Inferior parietal cortex (tissue), 1 donor: ENCODE measurements around the gene ZMYND12.
A peak's percentile ranks its signal among the peaks of the same experiment; 100 is the strongest.

Source experiments
- DNase-seq: peaks from one replicate; pipeline ENCODE4 v3.0.0-alpha.2; 2016; ENCODE audit errors: extremely low spot score

Gene ZMYND12

DNA sequence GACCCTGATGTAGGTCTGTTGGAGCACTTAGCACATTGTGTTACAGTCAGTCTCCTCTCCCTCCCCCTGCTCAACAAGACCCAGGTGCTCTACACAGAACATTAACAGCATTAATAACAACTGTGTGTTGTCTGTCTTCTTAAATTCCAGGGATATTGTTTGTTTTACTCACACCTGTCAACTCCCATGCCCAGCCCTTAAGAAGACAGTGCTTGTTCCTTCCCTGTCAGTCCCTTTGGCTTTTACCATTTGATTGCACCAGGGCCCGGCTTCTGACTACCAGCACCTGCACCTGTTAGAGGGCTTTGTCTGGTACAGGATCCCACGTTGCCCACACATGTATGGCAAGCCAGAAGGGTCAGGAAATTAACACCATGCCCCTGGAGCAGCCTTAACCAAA is 63.6 kb downstream of the ZMYND12 start:
- DNase-seq = no peak

DNA sequence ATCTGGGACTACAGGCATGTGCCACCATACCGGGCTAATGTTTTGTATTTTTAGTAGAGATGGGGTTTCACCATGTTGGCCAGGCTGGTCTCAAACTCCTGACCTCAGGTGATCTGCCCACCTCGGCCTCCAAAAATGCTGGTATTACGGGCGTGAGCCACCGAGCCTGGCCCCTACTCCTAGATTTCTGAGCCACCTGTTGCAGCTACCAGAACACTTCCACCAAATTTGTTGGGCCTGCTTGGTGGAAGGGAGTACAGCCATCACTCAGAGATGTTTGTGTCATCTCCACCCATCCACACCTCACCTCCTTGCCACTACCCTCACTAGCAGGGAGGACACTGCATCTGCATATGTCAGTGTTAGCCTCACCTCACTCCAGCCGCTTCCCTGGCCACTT is 69.8 kb downstream of the ZMYND12 start:
- no peak for DNase-seq

DNA sequence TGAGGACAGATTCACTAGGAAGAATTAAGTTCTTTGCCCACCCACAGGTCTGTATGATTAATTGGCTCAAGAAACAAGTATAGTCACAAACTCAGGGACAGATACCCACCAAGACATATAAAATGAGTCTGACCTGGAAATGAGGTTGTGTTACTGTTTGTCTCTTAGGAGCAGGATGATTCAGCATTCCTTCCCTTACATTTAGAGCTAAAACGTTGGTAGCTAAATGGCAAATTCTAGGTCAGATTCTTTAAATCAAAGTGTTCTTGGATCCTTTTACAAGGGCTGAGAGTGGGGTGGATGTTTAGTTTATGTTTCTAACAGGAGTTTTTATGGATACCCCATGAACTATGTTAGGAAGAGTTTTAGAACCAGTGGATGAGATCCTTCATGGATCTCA is 70.5 kb downstream of the ZMYND12 start:
- DNase-seq = no peak

DNA sequence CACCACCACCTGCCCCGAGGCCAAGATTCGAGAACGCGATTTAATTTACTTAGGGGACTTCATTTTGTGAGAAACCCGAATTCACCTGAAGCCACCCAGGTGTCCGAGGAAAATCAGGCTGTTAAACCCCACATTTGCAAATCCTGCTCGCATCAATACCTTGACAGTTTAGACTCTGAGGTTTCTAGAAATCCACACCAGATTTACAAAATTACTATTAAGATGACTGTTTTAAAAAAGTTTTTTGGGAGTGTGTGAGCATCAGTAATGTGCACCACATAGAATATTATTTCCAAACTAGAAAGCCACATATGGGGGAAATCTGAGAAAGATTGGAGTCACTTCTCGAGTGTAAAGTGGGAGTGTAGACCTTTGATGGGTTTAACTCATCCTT is 74.5 kb downstream of the ZMYND12 start:
- DNase-seq = no peak

DNA sequence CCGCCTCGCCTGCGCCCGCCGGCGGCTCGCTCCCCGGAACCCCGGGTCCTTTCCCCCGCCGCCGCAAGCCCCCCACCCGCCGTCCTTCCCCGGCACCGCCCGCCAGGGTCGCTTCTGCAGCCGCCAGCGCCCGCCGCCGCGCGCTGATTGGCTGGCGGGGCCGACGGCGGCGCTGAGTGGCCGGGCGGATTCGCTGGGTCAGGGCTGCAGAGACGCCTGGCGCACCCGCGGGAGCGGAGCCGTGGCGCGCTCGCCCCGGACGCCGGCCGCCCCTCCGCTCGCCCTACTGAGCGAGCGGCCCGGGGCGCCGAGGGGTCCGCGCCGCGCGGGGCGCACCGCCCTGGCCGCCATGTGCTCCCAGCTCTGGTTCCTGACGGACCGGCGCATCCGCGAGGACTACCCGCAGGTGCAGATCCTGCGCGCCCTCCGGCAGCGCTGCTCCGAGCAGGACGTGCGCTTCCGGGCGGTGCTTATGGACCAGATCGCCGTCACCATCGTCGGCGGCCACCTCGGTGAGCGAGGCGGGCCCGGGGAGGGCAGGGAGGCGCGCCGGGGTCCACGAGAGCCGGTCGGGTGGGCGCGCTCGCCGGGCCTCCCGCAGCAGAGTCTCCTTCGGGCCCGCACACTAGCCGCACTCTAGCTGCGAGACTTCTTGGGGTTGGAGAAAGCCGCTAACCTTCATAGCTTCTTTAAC is 75.1 kb downstream of the ZMYND12 start, which contains the start of gene RIMKLA:
RIMKLA (plus strand) TSS at position 207 of the 694 bp plus-strand sequence; CDS start at position 350, 143 bp downstream.
- peak; percentile 52 for DNase-seq
